Measurements from ENCODE around the gene URI1.

Gene URI1

DNA sequence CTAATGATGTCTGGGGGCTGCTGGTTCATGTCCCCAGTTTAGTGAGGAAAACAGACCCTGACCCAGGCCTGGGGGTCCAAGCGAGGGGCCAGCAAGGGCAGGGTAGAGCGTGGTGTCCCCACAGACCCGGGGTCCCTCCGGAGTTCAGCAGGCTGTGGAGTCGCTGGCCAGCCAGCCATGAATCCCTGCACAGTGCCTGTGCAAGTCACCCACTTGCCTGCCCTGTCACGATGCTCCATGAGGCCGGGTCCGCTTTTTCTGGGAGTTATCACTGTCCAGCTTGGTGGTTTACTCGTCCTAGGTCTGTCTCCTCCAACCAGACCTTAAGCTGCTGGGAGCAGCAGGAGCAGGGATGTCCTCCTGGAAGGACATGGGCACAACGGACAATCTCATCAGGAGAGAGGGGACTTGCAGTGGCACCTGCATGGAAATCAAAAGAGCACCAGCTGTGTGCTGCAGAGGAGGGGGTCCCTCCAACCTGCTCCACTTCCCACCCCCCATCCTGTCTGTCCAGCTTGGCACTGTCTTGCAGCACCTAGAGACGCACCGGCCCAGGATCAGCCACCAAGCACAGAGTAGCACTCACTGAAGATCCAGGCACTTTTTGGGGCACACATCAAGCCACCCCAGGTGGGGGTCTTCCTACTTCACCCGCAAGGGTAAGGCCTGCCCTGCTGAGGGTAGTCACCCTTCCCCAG lies 121.8 kb downstream of the URI1 start:
- TF ChIP-seq, protein P1, sequence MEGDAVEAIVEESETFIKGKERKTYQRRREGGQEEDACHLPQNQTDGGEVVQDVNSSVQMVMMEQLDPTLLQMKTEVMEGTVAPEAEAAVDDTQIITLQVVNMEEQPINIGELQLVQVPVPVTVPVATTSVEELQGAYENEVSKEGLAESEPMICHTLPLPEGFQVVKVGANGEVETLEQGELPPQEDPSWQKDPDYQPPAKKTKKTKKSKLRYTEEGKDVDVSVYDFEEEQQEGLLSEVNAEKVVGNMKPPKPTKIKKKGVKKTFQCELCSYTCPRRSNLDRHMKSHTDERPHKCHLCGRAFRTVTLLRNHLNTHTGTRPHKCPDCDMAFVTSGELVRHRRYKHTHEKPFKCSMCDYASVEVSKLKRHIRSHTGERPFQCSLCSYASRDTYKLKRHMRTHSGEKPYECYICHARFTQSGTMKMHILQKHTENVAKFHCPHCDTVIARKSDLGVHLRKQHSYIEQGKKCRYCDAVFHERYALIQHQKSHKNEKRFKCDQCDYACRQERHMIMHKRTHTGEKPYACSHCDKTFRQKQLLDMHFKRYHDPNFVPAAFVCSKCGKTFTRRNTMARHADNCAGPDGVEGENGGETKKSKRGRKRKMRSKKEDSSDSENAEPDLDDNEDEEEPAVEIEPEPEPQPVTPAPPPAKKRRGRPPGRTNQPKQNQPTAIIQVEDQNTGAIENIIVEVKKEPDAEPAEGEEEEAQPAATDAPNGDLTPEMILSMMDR (conservative IDR thresholded peaks at IDR 0.05; ENCODE audit: control insufficient read depth, insufficient read depth, low read depth, low read length), result no peak
- DNase-seq (ENCODE audit: low read depth), result no peak
- no peak overlapping the region for H3K4me3 ChIP-seq (ENCODE audit: control insufficient read depth, low read depth, low read length)

DNA sequence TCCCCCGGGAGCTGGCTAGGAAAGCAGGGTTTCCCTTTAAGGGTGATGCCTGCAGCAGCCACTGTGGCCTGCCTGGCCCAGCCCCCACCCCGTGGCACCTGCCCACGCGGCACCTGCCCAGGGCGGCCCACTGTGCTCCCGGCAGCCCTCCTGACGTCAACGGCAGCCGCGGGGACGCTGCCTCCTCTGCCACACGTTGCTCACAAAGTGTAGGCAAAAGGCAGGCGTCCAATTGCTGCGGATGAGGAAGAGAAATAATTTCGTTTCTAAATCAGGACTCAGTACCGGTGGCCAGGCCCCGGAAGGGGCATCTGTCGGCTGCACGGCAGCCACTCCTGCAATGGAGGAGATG lies 122.3 kb downstream of the URI1 start:
- no peak for DNase-seq (ENCODE audit: low read depth)
- TF ChIP-seq, protein P1 (conservative IDR thresholded peaks at IDR 0.05; ENCODE audit: control insufficient read depth, insufficient read depth, low read depth, low read length), result no peak
- no peak overlapping the region for H3K4me3 ChIP-seq (ENCODE audit: control insufficient read depth, low read depth, low read length)

DNA sequence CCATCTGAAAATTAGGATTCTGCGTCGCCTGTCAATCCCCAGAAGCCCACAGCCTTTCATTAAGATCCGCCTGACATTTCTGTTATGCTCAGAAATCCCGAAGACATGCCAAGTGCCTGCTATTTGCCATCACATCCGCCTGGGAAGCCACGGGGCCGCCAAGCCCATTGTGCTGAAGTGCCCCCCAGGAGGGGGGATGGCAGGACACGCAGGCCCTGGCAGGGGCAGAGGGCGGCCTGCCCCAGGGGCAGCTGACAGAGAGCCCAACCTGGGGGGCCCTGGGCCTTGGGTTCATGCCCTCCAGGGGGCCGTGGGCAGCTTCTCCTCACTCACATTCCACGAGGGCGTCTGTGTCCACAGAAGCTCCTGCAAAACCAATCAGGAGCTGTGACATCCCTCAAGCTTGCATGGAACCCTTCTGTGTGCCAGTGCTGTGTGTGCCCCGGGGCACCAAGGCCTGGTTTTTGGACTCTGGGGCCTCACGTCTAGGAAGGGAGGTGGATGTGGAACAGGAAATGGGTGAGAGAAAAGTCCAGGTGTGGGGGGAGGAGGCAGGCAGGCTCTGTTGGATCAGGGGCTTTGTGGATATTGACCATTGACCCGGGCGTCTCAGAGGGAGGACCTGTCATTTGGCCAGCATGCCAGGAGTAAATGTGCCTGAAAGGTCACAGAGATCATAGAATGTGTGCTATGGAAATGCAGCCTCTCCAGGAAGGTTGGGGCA lies 122.9 kb downstream of the URI1 start:
- no peak overlapping the region for H3K4me3 ChIP-seq (ENCODE audit: control insufficient read depth, low read depth, low read length)
- no peak for DNase-seq (ENCODE audit: low read depth)
- TF ChIP-seq, protein P1 (conservative IDR thresholded peaks at IDR 0.05; ENCODE audit: control insufficient read depth, insufficient read depth, low read depth, low read length), result no peak

DNA sequence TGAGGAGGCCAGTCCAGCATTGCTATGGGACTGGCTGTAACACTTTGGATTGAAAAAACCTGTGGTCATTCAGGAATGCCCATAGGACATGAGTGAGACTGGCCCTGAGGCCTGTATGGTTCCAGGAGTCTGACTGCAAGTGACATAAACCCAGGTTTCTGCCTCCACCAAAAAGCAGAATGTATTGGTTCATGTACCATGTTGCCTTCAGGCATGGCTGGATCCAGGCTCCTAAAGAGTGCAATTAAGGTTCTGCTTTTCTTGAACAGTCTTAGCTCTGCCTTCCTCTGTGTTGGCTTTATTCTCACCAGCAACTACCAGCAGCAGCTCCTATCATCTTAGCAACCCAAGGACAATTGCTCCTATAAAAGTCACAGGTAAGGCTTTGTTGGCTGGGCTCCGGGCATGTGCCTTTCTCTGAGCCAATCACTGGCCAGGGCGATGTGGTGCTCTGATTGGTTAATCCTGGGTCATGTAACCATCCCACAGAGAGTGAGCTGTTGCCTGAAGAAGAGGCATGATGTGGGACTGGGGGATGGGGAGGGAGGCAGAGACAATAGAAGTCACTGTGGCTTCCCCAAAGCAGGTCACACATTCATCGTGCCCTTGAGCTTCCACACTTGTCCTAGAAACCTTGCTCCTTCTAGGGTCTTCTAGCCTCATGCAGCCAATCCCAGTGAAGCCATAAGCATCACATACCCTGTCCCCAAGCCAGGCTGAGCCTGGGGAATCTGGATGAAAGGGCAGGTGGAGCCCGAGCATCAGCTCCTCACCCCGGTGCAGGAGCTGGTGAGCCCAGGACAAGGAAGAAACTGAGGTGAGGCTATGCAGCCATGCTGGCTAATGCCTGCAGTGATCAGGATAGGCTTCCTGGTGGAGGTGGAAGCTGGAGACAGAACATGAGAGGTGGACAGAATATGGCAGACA lies 123.9 kb downstream of the URI1 start:
- no peak for DNase-seq (ENCODE audit: low read depth)
- TF ChIP-seq, protein P1 (conservative IDR thresholded peaks at IDR 0.05; ENCODE audit: control insufficient read depth, insufficient read depth, low read depth, low read length), result no peak
- no peak overlapping the region for H3K4me3 ChIP-seq (ENCODE audit: control insufficient read depth, low read depth, low read length)

Data from fibroblast of mammary gland (primary cell).